ENCODE results near the gene PRRX2.

DNA sequence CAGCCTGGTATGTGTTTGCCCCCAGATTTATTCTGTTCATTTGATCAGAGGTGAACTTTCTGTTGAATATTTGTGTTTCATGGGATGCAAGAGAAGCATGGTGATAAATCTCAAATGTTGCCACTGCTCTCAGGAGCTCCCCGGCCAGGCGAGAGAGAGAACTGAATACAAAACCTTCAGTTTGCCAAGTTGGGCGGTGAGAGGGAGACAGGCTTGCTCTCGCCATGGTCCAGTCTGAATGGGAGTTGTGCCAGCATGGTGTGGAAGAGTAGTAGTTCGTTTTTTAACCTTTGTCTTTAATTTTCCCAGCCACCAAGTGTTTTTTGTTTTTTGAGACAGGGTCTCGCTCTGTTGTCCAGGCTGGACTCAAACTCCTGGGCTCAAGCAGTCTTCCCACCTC lies 36.7 kb upstream of the PRRX2 start:
- no peak for TF ChIP-seq CTCF (IDR thresholded peaks at IDR 0.05 in 4 of 5, conservative IDR thresholded peaks at IDR 0.05 in 1 of 5)
- TF ChIP-seq POLR2A (IDR thresholded peaks at IDR 0.05), result no peak

Measured in gastrocnemius medialis (tissue), 4 donors.